ENCODE data around the gene ZBTB34.
A peak's percentile ranks its signal among the peaks of the same experiment; 100 is the strongest.

The ZBTB34 gene

DNA sequence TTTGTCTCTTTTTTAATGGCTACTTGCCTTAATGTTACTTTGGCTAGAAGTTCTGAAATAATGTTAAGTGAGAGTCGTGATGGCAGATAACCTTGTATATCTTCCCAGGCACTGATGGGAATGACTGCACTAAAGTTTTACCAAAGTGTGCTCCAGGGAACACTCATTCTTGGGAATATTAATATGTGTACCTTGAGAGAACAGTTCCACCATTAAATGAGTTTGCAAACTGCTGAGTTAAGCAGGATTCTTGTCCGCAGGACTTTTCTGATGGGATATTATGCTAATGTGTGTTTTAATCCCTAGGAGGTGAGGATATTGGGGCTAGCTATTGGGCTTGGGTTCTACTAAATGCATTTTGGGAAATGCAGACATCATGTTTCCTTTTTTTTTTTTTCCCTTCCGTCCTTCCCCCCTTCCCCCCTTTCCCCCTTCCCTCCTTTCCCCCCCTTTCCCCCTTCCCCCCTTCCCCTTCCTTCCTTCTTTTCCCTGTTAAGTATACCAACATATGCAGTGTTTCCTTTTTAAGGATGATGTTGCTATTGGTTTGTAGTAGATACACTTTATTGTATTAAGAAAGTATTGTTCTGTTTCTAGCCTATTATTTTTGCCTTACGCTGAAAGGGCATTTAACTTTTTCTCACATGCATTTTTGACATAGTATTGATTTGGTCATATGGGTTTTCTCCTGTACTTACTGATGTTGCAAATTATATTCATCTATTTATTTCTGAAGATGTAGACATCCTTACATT lies 15.5 kb downstream of the ZBTB34 start:
- DNase-seq (ENCODE audit: low read depth in 3 of 3, low spot score in 1 of 3) = no peak

- no peak for DNase-seq (ENCODE audit: low read depth in 3 of 3, low spot score in 1 of 3)
Measured at GRCh38 chr9:126876531-126876930, 16.1 kb downstream of the ZBTB34 start.

DNA sequence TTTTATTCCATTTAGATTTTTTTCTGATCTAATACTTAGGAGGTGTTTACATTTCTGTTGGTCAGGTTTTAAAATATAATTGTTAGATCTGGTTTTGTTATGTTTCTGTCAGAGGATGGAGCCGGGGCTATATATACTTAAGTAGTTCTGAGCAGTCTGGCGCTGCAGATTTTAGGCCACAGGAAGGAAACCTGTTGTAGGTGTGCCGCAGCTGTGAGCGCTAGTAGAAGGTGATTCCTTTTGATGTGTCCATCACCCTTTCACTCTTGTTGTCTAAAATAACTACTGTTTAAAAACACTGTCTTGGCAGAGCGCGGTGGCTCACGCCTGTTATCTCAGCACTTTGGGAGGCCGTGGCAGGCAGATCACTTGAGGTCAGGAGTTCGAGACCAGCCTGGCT lies 17.0 kb downstream of the ZBTB34 start:
- DNase-seq (ENCODE audit: low read depth in 3 of 3, low spot score in 1 of 3) = no peak

DNA sequence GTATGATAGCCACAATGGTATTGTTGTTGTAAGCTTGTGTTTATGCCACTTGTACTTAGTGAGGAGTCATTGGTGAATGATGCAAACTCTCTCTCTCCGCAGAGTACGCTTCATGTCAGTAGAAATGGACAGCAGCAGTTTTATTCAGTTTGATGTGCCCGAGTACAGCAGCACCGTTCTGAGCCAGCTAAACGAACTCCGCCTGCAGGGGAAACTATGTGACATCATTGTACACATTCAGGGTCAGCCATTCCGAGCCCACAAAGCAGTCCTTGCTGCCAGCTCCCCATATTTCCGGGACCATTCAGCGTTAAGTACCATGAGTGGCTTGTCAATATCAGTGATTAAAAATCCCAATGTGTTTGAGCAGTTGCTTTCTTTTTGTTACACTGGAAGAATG lies 18.8 kb downstream of the ZBTB34 start:
- DNase-seq (ENCODE audit: low read depth in 3 of 3, low spot score in 1 of 3) = no peak

DNA sequence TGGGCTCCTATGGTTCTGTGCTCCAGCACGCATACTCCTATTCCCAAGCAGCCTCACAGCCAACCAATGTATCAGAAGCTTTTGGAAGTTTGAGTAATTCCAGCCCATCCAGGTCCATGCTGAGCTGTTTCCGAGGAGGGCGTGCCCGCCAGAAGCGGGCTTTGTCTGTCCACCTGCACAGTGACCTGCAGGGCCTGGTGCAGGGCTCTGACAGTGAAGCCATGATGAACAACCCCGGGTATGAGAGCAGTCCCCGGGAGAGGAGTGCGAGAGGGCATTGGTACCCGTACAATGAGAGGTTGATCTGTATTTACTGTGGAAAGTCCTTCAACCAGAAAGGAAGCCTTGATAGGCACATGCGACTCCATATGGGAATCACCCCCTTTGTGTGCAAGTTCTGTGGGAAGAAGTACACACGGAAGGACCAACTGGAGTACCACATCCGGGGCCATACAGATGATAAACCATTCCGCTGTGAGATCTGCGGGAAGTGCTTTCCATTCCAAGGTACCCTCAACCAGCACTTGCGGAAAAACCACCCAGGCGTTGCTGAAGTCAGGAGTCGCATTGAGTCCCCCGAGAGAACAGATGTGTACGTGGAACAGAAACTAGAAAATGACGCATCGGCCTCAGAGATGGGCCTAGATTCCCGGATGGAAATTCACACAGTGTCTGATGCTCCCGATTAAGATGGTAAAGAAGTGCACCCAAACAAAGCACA lies 19.9 kb downstream of the ZBTB34 start:
- no peak for DNase-seq (ENCODE audit: low read depth in 3 of 3, low spot score in 1 of 3)

GRCh38 chr9:126880947-126881332 lies 20.5 kb downstream of the ZBTB34 start:
- no peak for DNase-seq (ENCODE audit: low read depth in 3 of 3, low spot score in 1 of 3)

DNA sequence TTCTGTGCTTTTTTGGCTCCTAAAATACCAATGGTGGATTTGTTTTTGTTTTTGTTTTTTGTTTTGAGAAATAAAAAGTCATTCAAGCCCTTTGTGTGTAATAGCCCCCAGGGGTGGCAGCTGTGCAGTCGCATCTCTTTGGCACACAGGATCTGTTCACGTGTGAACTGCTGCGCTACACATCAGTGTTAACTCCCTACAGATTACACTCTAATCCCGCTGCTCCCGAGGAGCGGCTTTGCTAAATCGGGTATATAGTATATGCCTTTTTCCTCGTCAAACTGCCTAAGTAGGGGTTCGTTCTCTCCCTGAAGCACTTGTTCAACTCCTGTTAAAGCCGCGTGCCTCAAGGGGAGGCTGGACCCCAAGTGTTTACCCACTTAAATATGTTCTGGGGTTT lies 22.3 kb downstream of the ZBTB34 start:
- no peak for DNase-seq (ENCODE audit: low read depth in 3 of 3, low spot score in 1 of 3)

- DNase-seq (ENCODE audit: low read depth in 3 of 3, low spot score in 1 of 3) = no peak
Measured at GRCh38 chr9:126883636-126884035, 23.2 kb downstream of the ZBTB34 start.

GRCh38 chr9:126885131-126885641 lies 24.7 kb downstream of the ZBTB34 start:
- no peak for DNase-seq (ENCODE audit: low read depth in 3 of 3, low spot score in 1 of 3)

DNA sequence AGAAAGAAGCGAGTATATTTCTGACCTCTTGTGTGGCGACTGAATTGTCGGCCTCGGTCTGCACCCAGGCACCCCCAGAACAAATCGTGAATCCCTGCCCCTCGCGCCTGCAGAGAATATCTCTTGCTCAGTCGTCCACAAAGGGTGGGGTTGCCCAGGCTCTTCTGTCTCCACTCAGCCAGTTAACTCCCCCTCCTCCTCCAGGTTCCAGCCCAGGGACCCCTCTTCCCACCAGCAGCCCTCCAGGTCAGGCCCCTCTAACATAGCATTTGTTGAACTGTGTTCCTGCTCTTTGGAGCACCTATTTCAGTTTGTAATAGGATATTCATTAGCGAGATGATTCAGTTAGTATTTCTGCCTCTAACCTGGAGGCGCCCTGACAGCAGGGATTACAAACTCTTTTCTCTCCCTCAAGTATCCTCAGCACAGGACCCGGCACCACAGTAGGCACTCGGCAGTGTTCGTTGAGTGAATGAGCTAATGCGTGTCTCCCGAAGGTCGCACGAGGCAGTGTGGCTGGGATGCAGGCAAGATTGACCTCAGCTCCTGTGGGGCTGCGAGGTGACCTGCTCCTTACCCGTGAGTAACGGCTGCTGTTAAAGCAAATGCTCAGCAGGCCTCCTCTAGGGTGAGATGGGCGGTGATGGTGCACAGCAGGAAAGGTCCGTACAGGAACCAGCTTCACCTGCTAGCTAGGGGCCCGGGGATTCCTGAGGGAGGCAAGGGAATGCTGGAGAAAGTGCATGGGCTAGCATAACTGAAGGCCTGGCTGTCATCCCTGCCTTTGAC lies 25.8 kb downstream of the ZBTB34 start:
- no peak for DNase-seq (ENCODE audit: low read depth in 3 of 3, low spot score in 1 of 3)

DNA sequence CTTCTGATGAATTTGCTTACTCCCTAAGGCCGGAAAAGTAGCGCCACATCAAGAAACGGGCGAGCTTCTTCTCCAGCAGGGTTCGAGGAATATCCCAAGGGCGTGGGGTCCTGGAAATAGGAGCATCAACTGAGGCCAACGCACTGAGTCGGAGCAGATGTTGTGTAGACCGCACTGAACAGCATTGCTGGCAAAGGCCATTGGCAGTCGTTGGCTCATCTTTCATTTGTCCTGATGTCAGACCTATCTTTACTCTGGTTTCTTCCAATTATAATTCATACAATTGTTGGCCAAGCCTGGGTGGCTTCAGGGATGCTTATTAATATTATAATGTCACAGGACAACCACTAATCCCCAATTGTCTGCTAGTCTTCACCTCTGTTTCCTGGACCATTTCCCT lies 26.5 kb downstream of the ZBTB34 start:
- DNase-seq (ENCODE audit: low read depth in 3 of 3, low spot score in 1 of 3) = no peak

GRCh38 chr9:126891676-126892075 lies 31.2 kb downstream of the ZBTB34 start:
- no peak for DNase-seq (ENCODE audit: low read depth in 3 of 3, low spot score in 1 of 3)

GRCh38 chr9:126893079-126893478 lies 32.6 kb downstream of the ZBTB34 start:
- DNase-seq (ENCODE audit: low read depth in 3 of 3, low spot score in 1 of 3) = no peak

- DNase-seq (ENCODE audit: low read depth in 3 of 3, low spot score in 1 of 3) = no peak
Measured at GRCh38 chr9:126894052-126894603, 33.7 kb downstream of the ZBTB34 start.

DNA sequence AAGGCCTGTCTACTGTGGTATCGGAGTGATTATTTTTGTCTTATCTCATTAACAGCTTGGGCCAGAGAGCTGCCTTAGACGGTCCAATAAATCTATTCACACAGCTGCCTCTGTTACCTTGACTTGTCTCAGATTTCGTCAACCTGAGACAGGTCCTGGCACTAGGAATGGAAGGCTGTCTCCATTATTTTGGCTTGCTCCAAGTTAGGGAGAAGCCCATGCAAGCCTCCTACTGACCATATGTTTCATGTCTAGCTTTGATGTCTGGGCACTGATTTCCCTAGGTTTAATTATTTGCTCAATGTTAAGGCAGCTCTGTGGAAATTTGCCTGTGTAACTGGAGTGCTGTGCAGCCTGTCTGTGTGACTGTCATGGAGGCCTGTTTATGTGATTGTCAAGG lies 41.8 kb downstream of the ZBTB34 start:
- DNase-seq (ENCODE audit: low read depth in 3 of 3, low spot score in 1 of 3) = no peak

DNA sequence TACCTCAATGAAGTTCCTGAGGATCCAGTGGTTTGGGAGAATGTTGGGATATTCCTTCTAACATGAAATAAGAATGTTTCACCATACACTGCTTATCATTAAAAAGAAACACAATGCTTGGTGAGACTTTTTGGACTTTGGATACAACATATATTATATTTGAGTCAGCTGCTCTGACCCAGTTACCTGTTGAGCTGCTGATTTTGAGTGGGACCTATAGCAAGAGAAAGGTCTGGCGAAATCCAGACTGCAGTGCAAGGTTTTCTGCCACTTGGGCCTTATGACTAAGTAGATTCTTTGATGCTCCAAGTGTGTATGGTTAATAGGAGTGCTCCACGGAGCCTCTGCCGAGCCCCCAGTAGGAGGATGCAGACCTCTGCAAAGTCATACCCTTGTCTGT lies 44.1 kb downstream of the ZBTB34 start:
- DNase-seq (ENCODE audit: low read depth in 3 of 3, low spot score in 1 of 3) = no peak

DNA sequence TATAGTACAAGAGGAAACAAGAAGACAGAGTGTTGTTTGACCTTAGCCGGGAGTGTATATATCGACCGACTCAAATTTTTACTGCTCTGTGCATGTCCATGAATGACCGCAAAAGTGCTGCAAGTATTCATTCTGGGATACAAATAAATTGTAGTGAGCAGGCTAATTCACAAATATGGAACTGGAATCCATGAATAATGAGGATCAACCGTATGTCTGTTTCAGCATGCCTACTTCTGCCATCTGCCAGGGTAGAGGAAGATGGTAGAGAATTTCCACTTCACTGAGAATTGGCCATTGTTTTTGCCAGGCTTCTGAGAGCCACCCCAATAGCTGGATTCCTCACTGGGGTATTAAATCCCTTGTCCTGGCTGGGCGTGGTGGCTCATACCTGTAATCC lies 45.7 kb downstream of the ZBTB34 start:
- no peak for DNase-seq (ENCODE audit: low read depth in 3 of 3, low spot score in 1 of 3)

- DNase-seq (ENCODE audit: low read depth in 3 of 3, low spot score in 1 of 3) = no peak
Measured at GRCh38 chr9:126907058-126907457, 46.6 kb downstream of the ZBTB34 start.

DNA sequence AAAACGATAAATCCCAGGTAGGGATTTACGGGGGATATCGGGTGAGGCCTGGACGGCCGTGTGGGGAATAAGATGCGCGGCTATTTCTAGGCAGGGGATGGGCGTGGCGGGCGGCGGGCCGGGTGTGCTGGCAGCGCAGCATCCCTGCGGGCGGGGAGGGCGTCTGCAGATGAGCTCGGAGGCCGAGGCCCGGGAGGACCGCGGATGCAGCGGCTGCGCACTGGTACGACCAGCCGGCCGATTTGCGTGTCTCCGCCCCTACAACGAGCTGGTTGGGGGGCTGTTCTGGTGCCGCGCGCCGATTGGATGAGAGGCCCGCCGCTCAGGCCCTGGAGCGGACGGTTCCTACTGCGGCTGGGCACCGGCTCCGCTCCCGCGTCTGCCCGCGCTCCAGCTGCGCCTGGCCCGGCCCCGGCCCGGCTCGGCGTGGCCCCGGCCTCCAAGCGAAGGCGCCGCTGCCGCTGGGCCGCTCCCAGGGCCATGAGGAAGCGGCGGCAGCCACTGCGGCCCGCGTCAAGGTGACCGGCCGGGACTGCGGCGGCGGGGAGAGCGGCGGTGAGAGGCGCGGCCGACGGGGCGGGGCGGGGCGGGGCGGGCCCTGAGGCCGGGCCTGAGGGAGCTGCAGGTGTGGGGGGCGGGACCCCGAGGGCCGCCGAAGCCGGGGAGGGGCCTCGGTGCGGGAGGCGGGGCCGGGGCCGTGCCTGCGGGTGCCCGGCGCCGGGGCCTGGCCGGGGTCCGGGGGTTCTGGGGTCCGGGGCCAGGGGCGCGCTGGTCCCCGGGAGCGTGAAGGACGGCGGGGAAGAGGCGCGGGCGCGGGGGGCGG lies 54.2 kb downstream of the ZBTB34 start, which contains the start of gene RALGPS1:
TSS of gene RALGPS1 (plus strand) at position 325 of the 823 bp plus-strand sequence. CDS start 47,508 bp downstream, outside the sequence.
- peak; percentile 61 to 76 (median 66) for DNase-seq (ENCODE audit: low read depth in 3 of 3, low spot score in 1 of 3)

DNA sequence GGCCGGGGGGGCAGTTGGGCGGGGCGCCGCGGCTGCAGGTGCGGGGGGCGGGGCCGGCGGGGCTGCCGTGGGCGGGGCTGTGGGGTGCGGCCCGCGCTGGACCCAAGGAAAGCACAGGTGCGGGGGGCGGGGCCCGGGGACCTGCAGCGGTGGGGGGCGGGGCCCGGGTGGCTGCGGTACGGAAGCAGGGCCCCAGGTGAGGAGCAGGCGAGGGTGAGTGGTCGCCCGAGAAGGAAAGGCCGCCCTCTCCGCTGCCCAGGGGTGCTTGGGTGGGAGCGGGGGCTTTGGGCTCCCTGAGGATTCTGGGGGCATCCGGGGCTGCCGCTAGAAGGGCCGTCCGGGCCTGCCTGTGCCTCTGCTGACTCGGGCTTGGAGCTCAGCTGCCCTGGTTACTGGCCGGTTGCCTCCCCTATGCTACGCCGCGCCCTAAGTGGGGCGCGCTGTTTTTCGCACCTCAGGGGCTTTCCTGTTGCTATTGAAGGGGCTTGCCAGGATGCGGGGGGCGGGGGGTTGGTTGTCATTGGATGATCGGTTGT lies 54.9 kb downstream of the ZBTB34 start:
- peak in 1 of 3 donors; percentile 19 for DNase-seq (ENCODE audit: low read depth in 3 of 3, low spot score in 1 of 3)

All from stimulated activated CD4-positive, alpha-beta T cell treated with anti-CD3 and anti-CD28 coated beads, TNF-alpha, amount 100 ng/mL, for 1 hour (primary cell).